Stimulated activated CD8-positive, alpha-beta memory T cell treated with anti-CD3 and anti-CD28 coated beads, Interleukin-15, amount 100 ng/mL, for 48 hours (primary cell): ENCODE measurements around the gene NHSL1.

Source experiments
- DNase-seq, 2 donors: peaks; one replicate each; pipeline ENCODE4 v3.0.0-alpha.2; 2020; ENCODE audit warnings: low read depth in 2 of 2

NHSL1 gene

GRCh38 chr6:138372711-138373463, 126.4 kb downstream of the NHSL1 start:
- DNase-seq: no peak
